Right atrium auricular region (tissue), 2 donors: ENCODE measurements around the gene CES5A. TPM values are rescaled to one million over a fixed set of nuclear protein-coding genes. Genes with fewer than 3 reads are reported as not detected.
"Not testable (repeated sequence)": the region's sequence is repeated elsewhere in the genome, so short reads cannot be mapped to it uniquely, and the experiment has no call there.

ENCODE experiments used
- DNase-seq: peaks from one replicate; pipeline ENCODE4 v3.0.0-alpha.2; 2019; ENCODE audit warnings: low spot score
- H3K27ac ChIP-seq, 2 donors: fragments of 200-600 bp; sonication (generic); 1 replicate in 1 of 2; 2 replicates in 1 of 2; pipeline ENCODE4 v1.5.1; 2016 to 2019
- H3K27me3 ChIP-seq, 2 donors: fragments of 200-600 bp; sonication (generic); one replicate each; pipeline versions ENCODE4 v1.5.1 to v1.6.0; 2017 to 2019
- H3K36me3 ChIP-seq: fragments of 200-600 bp; sonication (generic); one replicate; pipeline ENCODE4 v1.5.1; 2016
- H3K4me1 ChIP-seq, 2 donors: fragments of 200-600 bp; sonication (generic); one replicate each; pipeline versions ENCODE4 v1.5.1 to v1.6.0; 2017 to 2019
- H3K4me3 ChIP-seq, 2 donors: fragments of 200-600 bp; sonication (generic); 1 replicate in 1 of 2; 2 replicates in 1 of 2; pipeline ENCODE4 v1.5.1; 2017 to 2019; ENCODE audit warnings: mild to moderate bottlenecking in 1 of 2, moderate library complexity in 1 of 2
- H3K9me3 ChIP-seq, 2 donors: fragments of 200-600 bp; sonication (generic); one replicate each; pipeline ENCODE4 v1.5.1; 2019
- total RNA-seq, 2 donors: library from RNA; depleted of rRNA; stranded (reverse); fragments of >200 nt; gene quantifications; one replicate each; pipeline ENCODE4 v1.1.0, GENCODE V29; 2016
- TF ChIP-seq, protein P1 (sequence below), 2 donors: fragments of 200-600 bp; sonication (generic); IDR thresholded peaks; one replicate each; pipeline ENCODE4 v1.5.1; 2019; ENCODE audit warnings: antibody characterized with exemption in 2 of 2

CES5A gene
- total RNA-seq, 2 donors from 2014 or later, result not detected

DNA sequence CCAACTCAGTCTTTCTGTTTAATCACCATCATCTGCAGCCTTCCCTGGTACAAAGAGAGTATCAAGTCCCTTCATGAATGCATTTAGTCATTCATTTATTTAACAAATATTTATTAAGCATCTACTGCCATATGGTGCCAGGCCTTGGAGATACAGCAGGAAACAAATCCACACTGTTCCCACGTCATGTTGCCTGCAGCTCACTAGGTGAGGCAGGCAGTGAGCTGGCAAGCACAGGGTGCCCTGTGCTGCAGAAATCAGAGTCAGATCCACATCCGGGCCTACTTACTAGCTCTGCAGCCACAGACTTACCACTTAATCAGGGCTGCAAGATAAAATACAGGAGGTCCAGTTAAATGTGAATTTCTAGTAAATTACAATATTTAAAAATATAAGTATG lies 38.5 kb upstream of the CES5A start:
- no peak for DNase-seq
- no peaks in the 10 kb centered on the region for H3K27me3 ChIP-seq
- H3K4me1 ChIP-seq, result peaks cover 0 to 35% of the 10 kb centered on the region in 2 donors
- TF ChIP-seq, protein P1, sequence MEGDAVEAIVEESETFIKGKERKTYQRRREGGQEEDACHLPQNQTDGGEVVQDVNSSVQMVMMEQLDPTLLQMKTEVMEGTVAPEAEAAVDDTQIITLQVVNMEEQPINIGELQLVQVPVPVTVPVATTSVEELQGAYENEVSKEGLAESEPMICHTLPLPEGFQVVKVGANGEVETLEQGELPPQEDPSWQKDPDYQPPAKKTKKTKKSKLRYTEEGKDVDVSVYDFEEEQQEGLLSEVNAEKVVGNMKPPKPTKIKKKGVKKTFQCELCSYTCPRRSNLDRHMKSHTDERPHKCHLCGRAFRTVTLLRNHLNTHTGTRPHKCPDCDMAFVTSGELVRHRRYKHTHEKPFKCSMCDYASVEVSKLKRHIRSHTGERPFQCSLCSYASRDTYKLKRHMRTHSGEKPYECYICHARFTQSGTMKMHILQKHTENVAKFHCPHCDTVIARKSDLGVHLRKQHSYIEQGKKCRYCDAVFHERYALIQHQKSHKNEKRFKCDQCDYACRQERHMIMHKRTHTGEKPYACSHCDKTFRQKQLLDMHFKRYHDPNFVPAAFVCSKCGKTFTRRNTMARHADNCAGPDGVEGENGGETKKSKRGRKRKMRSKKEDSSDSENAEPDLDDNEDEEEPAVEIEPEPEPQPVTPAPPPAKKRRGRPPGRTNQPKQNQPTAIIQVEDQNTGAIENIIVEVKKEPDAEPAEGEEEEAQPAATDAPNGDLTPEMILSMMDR (IDR thresholded peaks at IDR 0.05), result no peak
- H3K9me3 ChIP-seq, result peaks cover 0 to 6% of the 10 kb centered on the region in 2 donors
- peak overlapping the region; percentile 70 to 80 for H3K27ac ChIP-seq
- H3K4me3 ChIP-seq, result no peak overlapping the region
- H3K36me3 ChIP-seq, result no peaks in the 10 kb centered on the region

DNA sequence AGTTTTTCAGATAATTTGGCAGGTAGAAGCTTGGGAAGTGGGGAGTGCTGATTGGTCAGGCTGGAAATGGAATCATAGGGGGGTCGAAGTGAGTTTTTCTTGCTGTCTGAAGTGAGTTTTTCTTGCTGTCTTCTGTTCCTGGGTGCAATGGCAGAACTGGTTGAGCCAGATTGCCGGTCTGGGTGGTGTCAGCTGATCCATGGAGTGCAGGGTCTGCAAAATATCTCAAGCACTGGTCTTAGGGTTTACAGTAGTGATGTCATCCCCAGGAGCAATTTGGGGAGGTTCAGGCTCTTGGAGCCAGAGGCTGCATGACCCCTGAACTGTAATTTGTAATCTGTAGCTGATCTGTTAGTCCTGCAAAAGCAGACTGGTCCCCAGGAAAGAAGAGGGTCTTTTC lies 37.9 kb upstream of the CES5A start:
- not testable (repeated sequence) for H3K9me3 ChIP-seq, H3K36me3 ChIP-seq, H3K27me3 ChIP-seq, DNase-seq, H3K4me3 ChIP-seq
- Histone ChIP-seq H3K27ac (peak overlapping the region; percentile 70 to 80), H3K4me1 (peaks cover 0 to 35% of the 10 kb centered on the region in 2 donors)

DNA sequence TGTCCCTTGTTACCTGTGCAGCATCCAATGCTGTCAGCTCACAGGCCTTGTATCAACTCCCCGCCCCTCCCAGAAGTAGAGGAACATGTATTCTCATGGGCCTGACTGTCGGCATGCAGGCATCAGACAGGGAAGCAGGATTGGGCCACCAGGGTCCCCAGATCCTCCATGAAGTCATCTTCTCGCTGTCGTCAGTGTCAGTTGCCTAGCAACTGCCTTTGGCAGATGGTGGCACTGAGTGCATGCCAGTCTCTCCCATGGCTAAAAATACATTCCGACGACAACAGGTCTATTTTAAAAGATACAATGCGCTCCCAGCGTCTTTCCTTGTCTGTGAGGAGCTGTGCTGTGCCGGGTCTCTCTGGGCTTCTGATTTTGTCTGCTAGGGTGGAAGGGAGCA lies 36.8 kb upstream of the CES5A start:
- DNase-seq, result peak; percentile 67
- Histone ChIP-seq H3K36me3 (no peaks in the 10 kb centered on the region), H3K4me3 (peak overlapping the region in 1 of 2 donors; percentile 15), H3K27ac (peak overlapping the region; percentile 70 to 80), H3K9me3 (peaks cover 0 to 6% of the 10 kb centered on the region in 2 donors), H3K4me1 (peaks cover 0 to 35% of the 10 kb centered on the region in 2 donors), H3K27me3 (no peaks in the 10 kb centered on the region)
- TF ChIP-seq, protein P1 (IDR thresholded peaks at IDR 0.05), result no peak

DNA sequence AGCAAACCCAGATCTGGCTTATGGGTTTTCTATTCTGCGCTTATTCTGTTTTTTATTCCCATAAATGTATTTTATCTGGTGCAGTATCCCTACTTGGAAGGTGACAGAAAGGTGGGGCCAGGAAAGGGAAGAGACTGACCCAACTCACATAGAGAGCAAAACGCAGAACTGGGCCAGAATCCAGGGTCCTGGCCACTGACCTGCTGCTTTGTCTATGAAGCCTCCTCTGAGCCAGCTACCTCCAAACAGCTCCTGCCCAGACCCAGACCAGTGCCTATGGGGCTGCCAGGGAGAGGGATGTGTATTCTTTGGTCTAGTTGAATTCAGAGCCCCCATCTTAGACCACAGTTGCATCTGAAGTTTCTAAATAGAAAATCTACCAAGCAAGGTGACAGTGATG lies 36.4 kb upstream of the CES5A start:
- Histone ChIP-seq H3K36me3 (no peaks in the 10 kb centered on the region), H3K4me3 (no peak overlapping the region), H3K9me3 (peaks cover 0 to 6% of the 10 kb centered on the region in 2 donors), H3K4me1 (peaks cover 0 to 35% of the 10 kb centered on the region in 2 donors), H3K27me3 (no peaks in the 10 kb centered on the region), H3K27ac (peak overlapping the region; percentile 70 to 80)
- TF ChIP-seq, protein P1 (IDR thresholded peaks at IDR 0.05), result no peak
- no peak for DNase-seq

DNA sequence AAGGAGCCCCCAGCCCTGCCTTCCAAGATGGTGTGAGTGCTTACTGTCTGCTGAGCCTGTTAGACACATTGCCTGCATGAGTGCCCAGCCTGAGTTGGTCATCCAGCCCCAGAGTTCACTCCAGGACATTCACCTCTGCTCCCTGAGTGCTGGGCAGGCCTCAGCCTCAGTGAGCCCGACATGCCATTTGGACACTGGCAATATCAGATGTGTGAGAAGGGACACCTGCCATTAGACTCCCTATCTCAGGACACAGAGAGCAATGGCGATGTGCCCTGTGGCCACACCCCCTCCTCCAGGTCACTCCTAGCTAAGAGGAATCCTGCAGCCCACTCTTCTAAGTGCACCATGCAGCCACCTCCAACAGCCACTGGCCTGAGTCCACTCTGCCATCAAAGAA lies 34.7 kb upstream of the CES5A start:
- no peak for DNase-seq

DNA sequence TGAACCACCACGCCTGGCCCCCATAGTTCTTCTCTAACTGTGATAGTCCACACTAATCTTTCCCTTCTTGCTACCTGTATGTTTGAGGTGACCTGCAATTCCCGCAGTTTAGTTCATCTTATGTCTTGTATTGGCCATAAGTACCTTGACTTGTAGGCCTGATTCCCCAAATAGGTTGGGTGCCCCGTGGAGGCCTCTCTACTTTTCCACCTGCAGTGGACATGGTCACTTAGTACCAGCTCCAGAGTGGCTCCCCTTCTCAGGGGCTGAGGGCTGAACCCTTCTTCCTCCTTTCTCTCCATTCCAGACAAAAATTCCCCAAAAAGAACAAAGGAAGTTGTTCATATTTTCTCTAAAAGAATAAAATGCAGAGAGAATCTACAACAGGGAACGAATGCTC lies 33.5 kb upstream of the CES5A start:
- Histone ChIP-seq H3K36me3 (no peaks in the 10 kb centered on the region), H3K4me1 (peaks cover 0 to 21% of the 10 kb centered on the region in 2 donors), H3K27me3 (no peaks in the 10 kb centered on the region), H3K4me3 (no peak overlapping the region), H3K9me3 (peaks cover 0 to 17% of the 10 kb centered on the region in 2 donors), H3K27ac (no peak overlapping the region)
- DNase-seq, result no peak
- TF ChIP-seq, protein P1 (IDR thresholded peaks at IDR 0.05), result no peak

More for the DNA sequence above, 34.7 kb upstream of the CES5A start:
- H3K27me3 ChIP-seq, result no peaks in the 10 kb centered on the region
- H3K9me3 ChIP-seq, result peaks cover 0 to 6% of the 10 kb centered on the region in 2 donors
- H3K4me1 ChIP-seq, result peaks cover 0 to 32% of the 10 kb centered on the region in 2 donors
- TF ChIP-seq, protein P1 (IDR thresholded peaks at IDR 0.05), result no peak
- H3K36me3 ChIP-seq, result no peaks in the 10 kb centered on the region
- no peak overlapping the region for H3K27ac ChIP-seq
- H3K4me3 ChIP-seq, result no peak overlapping the region
